SK-N-SH (cell line): ENCODE measurements around the gene GDPGP1. TPM values are rescaled to one million over a fixed set of nuclear protein-coding genes. Genes with fewer than 3 reads are reported as not detected.
A peak's percentile ranks its signal among the peaks of the same experiment; 100 is the strongest.

ENCODE experiments used
- CTCF ChIA-PET: fragments of 300-600, 350-600 bp; formaldehyde crosslinking; extraction: SDS; loops from one replicate; lab custom pipeline; 2021; lab: Yijun Ruan, JAX
- POLR2A ChIA-PET: fragments of 350-600 bp; sonication (Branson Sonifier 250); formaldehyde crosslinking; extraction: SDS; loops from one replicate; lab custom pipeline; 2020; ENCODE audit warnings: antibody characterized with exemption, inconsistent platforms; lab: Yijun Ruan, JAX
- DNase-seq: peaks from one replicate; pipeline ENCODE4 v3.0.0; 2012
- H2AFZ ChIP-seq: fragments of 200-600 bp; sonication (generic); 2 replicates; pipeline ENCODE4 v1.8.1; 2016; ENCODE audit warnings: antibody characterized with exemption, mild to moderate bottlenecking, low read depth
- H3F3A ChIP-seq: fragments of 200-600 bp; sonication (generic); replicated peaks from 2 replicates; pipeline ENCODE3; 2016; ENCODE audit warnings: antibody characterized with exemption, mild to moderate bottlenecking; ENCODE audit not compliant: insufficient read depth
- H3K27ac ChIP-seq, 2 experiments: fragments of 200-500 bp in 1 of 2; fragments of 200-600 bp in 1 of 2; sonication (Bioruptor generic) in 1 of 2; sonication (generic), shearing (Covaris generic) in 1 of 2; 2 replicates each; pipeline versions ENCODE4 v1.5.1 to v1.6.1; 2014 to 2016; ENCODE audit warnings: low read depth in 2 of 2, inconsistent platforms in 1 of 2, low read length in 1 of 2, mild to moderate bottlenecking in 1 of 2, mixed read lengths in 1 of 2
- H3K27me3 ChIP-seq: fragments of 200-600 bp; sonication (generic), shearing (Covaris generic); 2 replicates; pipeline ENCODE4 v1.6.1; 2016; ENCODE audit warnings: mixed run types; ENCODE audit not compliant: insufficient read depth
- H3K36me3 ChIP-seq, 2 experiments: fragments of 200-500 bp in 1 of 2; fragments of 200-600 bp in 1 of 2; sonication (Bioruptor generic) in 1 of 2; sonication (generic) in 1 of 2; replicated peaks in 1 of 2; 2 replicates each; pipeline versions ENCODE3 to v1.5.1; 2014 to 2016; ENCODE audit warnings: low read length in 1 of 2, mild to moderate bottlenecking in 1 of 2; ENCODE audit not compliant: insufficient read depth in 2 of 2, control insufficient read depth in 1 of 2
- H3K4me1 ChIP-seq, 2 experiments: fragments of 200-500 bp in 1 of 2; fragments of 200-600 bp in 1 of 2; sonication (Bioruptor generic) in 1 of 2; sonication (generic), shearing (Covaris generic) in 1 of 2; 2 replicates each; pipeline versions ENCODE4 v1.5.1 to v1.6.1; 2014 to 2016; ENCODE audit warnings: low read depth in 1 of 2, low read length in 1 of 2, mixed run types in 1 of 2; ENCODE audit not compliant: insufficient read depth in 2 of 2, control insufficient read depth in 1 of 2
- H3K4me2 ChIP-seq: fragments of 200-600 bp; sonication (generic), shearing (Covaris generic); 2 replicates; pipeline ENCODE4 v1.6.1; 2017; ENCODE audit warnings: mixed run types
- H3K4me3 ChIP-seq, 2 experiments: fragments of 200-500 bp in 1 of 2; fragments of 200-600 bp in 1 of 2; sonication (Bioruptor generic) in 1 of 2; sonication (generic), shearing (Covaris generic) in 1 of 2; 2 replicates each; pipeline versions ENCODE4 v1.5.1 to v1.8.1; 2014 to 2016; ENCODE audit warnings: low read depth in 2 of 2, inconsistent platforms in 1 of 2, low read length in 1 of 2, mild to moderate bottlenecking in 1 of 2, mixed read lengths in 1 of 2, moderate library complexity in 1 of 2
- H3K79me2 ChIP-seq: fragments of 200-600 bp; sonication (generic); 2 replicates; pipeline ENCODE4 v1.8.1; 2017; ENCODE audit warnings: mild to moderate bottlenecking; ENCODE audit not compliant: insufficient read depth
- H3K9ac ChIP-seq: fragments of 200-600 bp; sonication (generic); 2 replicates; pipeline ENCODE4 v1.6.1; 2017; ENCODE audit warnings: mixed run types
- H3K9me2 ChIP-seq: fragments of 200-600 bp; sonication (generic); 2 replicates; pipeline ENCODE4 v1.6.1; 2017; ENCODE audit warnings: mixed run types
- H3K9me3 ChIP-seq: fragments of 200-600 bp; sonication (generic); 2 replicates; pipeline ENCODE4 v1.6.1; 2017; ENCODE audit warnings: mixed run types, mild to moderate bottlenecking, moderate library complexity
- H4K20me1 ChIP-seq: fragments of 200-600 bp; sonication (generic); 2 replicates; pipeline ENCODE4 v1.6.1; 2017; ENCODE audit warnings: mild to moderate bottlenecking, mixed run types; ENCODE audit not compliant: insufficient read depth
- ELF1 ChIP-seq: IDR thresholded peaks from 2 replicates; pipeline ENCODE4 v1.4.0; 2012
- EZH2phosphoT487 ChIP-seq: fragments of 200-600 bp; sonication (generic); IDR thresholded peaks from 2 replicates; pipeline ENCODE4 v1.6.1; 2017; ENCODE audit warnings: low read depth, mixed run types, mild to moderate bottlenecking, antibody characterized with exemption, moderate library complexity, borderline replicate concordance
- FOSL2 ChIP-seq: IDR thresholded peaks from 2 replicates; pipeline ENCODE4 v1.4.0; 2012; ENCODE audit warnings: low read depth, mild to moderate bottlenecking, moderate library complexity, borderline replicate concordance
- GABPA ChIP-seq: IDR thresholded peaks from 2 replicates; pipeline ENCODE4 v1.4.0; 2012; ENCODE audit warnings: low read depth, mild to moderate bottlenecking
- GATA2 ChIP-seq: sonication (generic); formaldehyde crosslinking; IDR thresholded peaks from 2 replicates; pipeline ENCODE4 v1.5.0; 2020; ENCODE audit warnings: mild to moderate bottlenecking, missing genetic modification reagents
- MXI1 ChIP-seq: IDR thresholded peaks from 2 replicates; pipeline ENCODE4 v1.6.1; 2012; ENCODE audit warnings: mild to moderate bottlenecking, low read depth, low read length, improper control_type of control experiment
- NRF1 ChIP-seq: IDR thresholded peaks from 2 replicates; pipeline ENCODE4 v1.6.1; 2012; ENCODE audit warnings: low read depth, mild to moderate bottlenecking, low read length
- POLR2AphosphoS5 ChIP-seq: IDR thresholded peaks from 2 replicates; pipeline ENCODE4 v1.6.1; 2012; ENCODE audit warnings: low read depth, low read length
- RXRA ChIP-seq: IDR thresholded peaks from 2 replicates; pipeline ENCODE4 v1.4.0; 2012; ENCODE audit warnings: low read depth, mild to moderate bottlenecking, borderline replicate concordance
- YY1 ChIP-seq: IDR thresholded peaks from 2 replicates; pipeline ENCODE4 v1.4.0; 2012; ENCODE audit warnings: low read depth, mild to moderate bottlenecking
- WGBS: methylation state at CpG from one replicate; pipeline ENCODE4 v1.1.6; 2017; ENCODE audit warnings: low lambda C conversion rate; 5-methylcytosine and 5-hydroxymethylcytosine counted together
- polyA plus RNA-seq, 3 experiments: library from polyadenylated mRNA; depleted of rRNA; stranded (reverse); fragments of >200 nt; gene quantifications; 2 replicates each; pipeline ENCODE4 v1.2.3, GENCODE V29; 2012
- TF ChIP-seq, protein P1 (sequence below): IDR thresholded peaks from 2 replicates; pipeline ENCODE4 v1.4.0; 2012; ENCODE audit warnings: low read depth, borderline replicate concordance
- TF ChIP-seq, protein P2 (sequence below): IDR thresholded peaks from 2 replicates; pipeline ENCODE4 v1.6.1; 2012; ENCODE audit warnings: mild to moderate bottlenecking, low read depth, low read length, moderate library complexity
- TF ChIP-seq, protein P3 (sequence below): IDR thresholded peaks from 2 replicates; pipeline ENCODE4 v1.4.0; 2012; ENCODE audit warnings: low read depth, borderline replicate concordance

GDPGP1 gene, protein sequence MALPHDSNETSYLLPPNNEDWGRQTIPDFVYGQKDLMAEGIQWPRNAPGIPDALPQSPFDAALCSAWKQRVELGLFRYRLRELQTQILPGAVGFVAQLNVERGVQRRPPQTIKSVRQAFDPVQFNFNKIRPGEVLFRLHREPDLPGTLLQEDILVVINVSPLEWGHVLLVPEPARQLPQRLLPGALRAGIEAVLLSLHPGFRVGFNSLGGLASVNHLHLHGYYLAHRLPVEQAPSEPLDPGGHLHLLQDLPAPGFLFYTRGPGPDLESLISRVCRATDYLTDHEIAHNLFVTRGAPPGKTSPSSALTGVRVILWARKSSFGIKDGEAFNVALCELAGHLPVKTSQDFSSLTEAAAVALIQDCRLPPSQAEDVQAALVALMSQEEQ
- polyA plus RNA-seq (2012; rRNA removed), result 2.2 and 2.4 TPM in 2 replicates
- 0.93 and 2.1 TPM in 2 replicates for polyA plus RNA-seq (2012; cell fraction: cytosol; rRNA removed)
- polyA plus RNA-seq (2012; cell fraction: nucleus; rRNA removed), result 4.0 and 5.3 TPM in 2 replicates

GRCh38 chr15:90234096-90234988 lies at the start of gene GDPGP1:
GDPGP1 (plus strand) TSS chr15:90234209; CDS start chr15:90240909, 6,700 bp downstream.
- H3K9ac ChIP-seq, result peak within 1 kb of the TSS; percentile 89
- peak within 1 kb of the TSS; percentile 67 to 92 for H3K27ac ChIP-seq
- H3K9me3 ChIP-seq, result no peaks in the 10 kb centered on the region
- peak; percentile 76 for TF ChIP-seq NRF1
- TF ChIP-seq ELF1, result no peak
- TF ChIP-seq FOSL2, result peak; percentile 42; the same call in 1 of the 2 replicates
- peak; percentile 70 for TF ChIP-seq GATA2 (CRISPR knock-in tag)
- TF ChIP-seq MXI1, result peak; percentile 69
- TF ChIP-seq RXRA, result peak; percentile 86; the same call in 1 of the 2 replicates
- TF ChIP-seq POLR2AphosphoS5, result peak; percentile 61; the same call in 1 of the 2 replicates
- TF ChIP-seq GABPA, result no peak
- H3K79me2 ChIP-seq, result peaks cover 26% of the 10 kb centered on the region
- 14% methylated on average over 12 of the region's 49 CpGs for WGBS
- H3K4me1 ChIP-seq, result peaks cover 5 to 9% of the 10 kb centered on the region in 2 experiments; a peak in 2 of 4 replicates
- peak within 1 kb of the TSS; percentile 78 for H3K4me2 ChIP-seq
- peak within 1 kb of the TSS; percentile 74 for H2AFZ ChIP-seq
- H3K27me3 ChIP-seq, result no peaks in the 10 kb centered on the region
- H4K20me1 ChIP-seq, result no peaks in the 10 kb centered on the region
- H3F3A ChIP-seq, result no peaks in the 10 kb centered on the region
- CTCF ChIA-PET, result interaction anchor here (0.6 to 5.4 kb wide), 15 partner anchors 13 to 248 kb away, joined by 3 to 35 read pairs (median 5); partner anchors contain the start of gene TTLL13
- POLR2A ChIA-PET, result interaction anchor here (1.0 to 2.5 kb wide), 4 partner anchors 15 to 132 kb away, joined by 5 to 10 read pairs (median 6); partner anchors contain the start of genes IDH2 and TTLL13
- H3K9me2 ChIP-seq, result no peaks in the 10 kb centered on the region
- H3K36me3 ChIP-seq, result peaks cover 6 to 26% of the 10 kb centered on the region in 2 experiments
- peak within 1 kb of the TSS; percentile 71 to 78 for H3K4me3 ChIP-seq
- DNase-seq, result peak; percentile 100

DNA sequence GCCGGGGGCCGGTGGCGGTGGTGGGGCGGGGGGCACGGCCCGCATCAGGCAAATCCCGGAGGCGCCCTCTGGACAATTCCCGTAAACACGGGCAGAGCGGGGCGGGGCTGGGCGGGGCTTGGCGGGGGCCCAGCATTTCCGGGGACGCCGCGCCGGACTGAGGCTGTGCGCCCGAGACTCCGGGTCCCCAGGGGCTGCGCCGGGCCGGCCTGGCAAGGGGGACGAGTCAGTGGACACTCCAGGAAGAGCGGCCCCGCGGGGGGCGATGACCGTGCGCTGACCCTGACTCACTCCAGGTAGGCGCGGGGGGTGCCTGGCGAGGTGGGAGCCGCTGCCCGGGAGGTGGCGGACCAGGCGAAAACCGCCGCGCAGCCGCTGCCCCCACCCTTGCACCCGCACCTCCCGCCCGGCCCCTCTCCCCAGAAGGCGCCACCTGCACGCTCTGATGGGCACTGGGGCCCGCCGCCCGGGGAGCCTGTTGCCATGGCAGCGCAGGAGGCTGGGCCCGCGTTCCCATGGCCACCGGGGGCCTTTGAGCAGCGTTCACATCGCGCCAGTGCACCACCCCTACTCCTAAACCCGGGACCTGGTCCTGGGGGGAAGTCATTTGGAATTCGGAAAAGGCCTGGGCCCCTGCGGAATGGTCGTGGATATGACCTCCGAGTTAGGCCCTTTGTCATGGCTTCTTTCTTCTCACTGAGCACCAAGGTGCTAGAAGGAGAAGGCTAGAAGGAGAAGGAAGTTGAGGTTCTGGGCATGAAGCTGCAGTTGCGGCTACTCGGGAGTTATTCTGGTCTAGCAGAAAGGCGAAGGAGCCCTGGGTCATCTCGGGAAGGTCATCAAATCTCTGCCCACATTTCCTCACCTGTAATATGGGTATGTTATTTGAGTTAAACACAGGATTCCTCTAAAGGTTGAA lies 49.0 kb upstream of the GDPGP1 start:
- WGBS, result 11% methylated on average over 26 of the region's 67 CpGs
- Histone ChIP-seq H3K36me3 (no peaks in the 10 kb centered on the region), H3K9me2 (no peaks in the 10 kb centered on the region), H3K27ac (peak overlapping the region; percentile 21 to 85; a peak in 3 of 4 replicates), H3K27me3 (no peaks in the 10 kb centered on the region), H2AFZ (peak overlapping the region; percentile 95; the same call in 1 of the 2 replicates), H3K9me3 (no peaks in the 10 kb centered on the region), H3K4me3 (peak overlapping the region; percentile 61 to 77), H3K4me2 (peak overlapping the region; percentile 95), H3F3A (peaks cover 28% of the 10 kb centered on the region), H4K20me1 (no peaks in the 10 kb centered on the region), H3K4me1 (peaks cover 0 to 20% of the 10 kb centered on the region in 2 experiments; a peak in 1 of 4 replicates), H3K9ac (peak overlapping the region; percentile 71), H3K79me2 (peaks cover 8% of the 10 kb centered on the region)
- DNase-seq, result peak; percentile 93
- ChIA-PET POLR2A (interaction anchor here (0.6 to 1.6 kb wide), 2 partner anchors 16 to 744 kb away, joined by 3 to 5 read pairs; partner anchors contain the start of gene SEMA4B), CTCF (interaction anchor here (1.6 kb wide), 1 partner anchor 36 kb away, joined by 4 read pairs; no protein-coding TSS in a partner anchor)
- TF ChIP-seq NRF1, result no peak
- TF ChIP-seq EZH2phosphoT487, result no peak
- TF ChIP-seq, protein P1, sequence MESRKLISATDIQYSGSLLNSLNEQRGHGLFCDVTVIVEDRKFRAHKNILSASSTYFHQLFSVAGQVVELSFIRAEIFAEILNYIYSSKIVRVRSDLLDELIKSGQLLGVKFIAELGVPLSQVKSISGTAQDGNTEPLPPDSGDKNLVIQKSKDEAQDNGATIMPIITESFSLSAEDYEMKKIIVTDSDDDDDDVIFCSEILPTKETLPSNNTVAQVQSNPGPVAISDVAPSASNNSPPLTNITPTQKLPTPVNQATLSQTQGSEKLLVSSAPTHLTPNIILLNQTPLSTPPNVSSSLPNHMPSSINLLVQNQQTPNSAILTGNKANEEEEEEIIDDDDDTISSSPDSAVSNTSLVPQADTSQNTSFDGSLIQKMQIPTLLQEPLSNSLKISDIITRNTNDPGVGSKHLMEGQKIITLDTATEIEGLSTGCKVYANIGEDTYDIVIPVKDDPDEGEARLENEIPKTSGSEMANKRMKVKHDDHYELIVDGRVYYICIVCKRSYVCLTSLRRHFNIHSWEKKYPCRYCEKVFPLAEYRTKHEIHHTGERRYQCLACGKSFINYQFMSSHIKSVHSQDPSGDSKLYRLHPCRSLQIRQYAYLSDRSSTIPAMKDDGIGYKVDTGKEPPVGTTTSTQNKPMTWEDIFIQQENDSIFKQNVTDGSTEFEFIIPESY, result no peak
- TF ChIP-seq YY1, result 0 out of 2 replicates have a peak, but pooled peaks have one; percentile 53
- TF ChIP-seq GATA2 (CRISPR knock-in tag), result 0 out of 2 replicates have a peak, but pooled peaks have one; percentile 7
- TF ChIP-seq, protein P2, sequence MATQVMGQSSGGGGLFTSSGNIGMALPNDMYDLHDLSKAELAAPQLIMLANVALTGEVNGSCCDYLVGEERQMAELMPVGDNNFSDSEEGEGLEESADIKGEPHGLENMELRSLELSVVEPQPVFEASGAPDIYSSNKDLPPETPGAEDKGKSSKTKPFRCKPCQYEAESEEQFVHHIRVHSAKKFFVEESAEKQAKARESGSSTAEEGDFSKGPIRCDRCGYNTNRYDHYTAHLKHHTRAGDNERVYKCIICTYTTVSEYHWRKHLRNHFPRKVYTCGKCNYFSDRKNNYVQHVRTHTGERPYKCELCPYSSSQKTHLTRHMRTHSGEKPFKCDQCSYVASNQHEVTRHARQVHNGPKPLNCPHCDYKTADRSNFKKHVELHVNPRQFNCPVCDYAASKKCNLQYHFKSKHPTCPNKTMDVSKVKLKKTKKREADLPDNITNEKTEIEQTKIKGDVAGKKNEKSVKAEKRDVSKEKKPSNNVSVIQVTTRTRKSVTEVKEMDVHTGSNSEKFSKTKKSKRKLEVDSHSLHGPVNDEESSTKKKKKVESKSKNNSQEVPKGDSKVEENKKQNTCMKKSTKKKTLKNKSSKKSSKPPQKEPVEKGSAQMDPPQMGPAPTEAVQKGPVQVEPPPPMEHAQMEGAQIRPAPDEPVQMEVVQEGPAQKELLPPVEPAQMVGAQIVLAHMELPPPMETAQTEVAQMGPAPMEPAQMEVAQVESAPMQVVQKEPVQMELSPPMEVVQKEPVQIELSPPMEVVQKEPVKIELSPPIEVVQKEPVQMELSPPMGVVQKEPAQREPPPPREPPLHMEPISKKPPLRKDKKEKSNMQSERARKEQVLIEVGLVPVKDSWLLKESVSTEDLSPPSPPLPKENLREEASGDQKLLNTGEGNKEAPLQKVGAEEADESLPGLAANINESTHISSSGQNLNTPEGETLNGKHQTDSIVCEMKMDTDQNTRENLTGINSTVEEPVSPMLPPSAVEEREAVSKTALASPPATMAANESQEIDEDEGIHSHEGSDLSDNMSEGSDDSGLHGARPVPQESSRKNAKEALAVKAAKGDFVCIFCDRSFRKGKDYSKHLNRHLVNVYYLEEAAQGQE, result no peak
- TF ChIP-seq, protein P3, sequence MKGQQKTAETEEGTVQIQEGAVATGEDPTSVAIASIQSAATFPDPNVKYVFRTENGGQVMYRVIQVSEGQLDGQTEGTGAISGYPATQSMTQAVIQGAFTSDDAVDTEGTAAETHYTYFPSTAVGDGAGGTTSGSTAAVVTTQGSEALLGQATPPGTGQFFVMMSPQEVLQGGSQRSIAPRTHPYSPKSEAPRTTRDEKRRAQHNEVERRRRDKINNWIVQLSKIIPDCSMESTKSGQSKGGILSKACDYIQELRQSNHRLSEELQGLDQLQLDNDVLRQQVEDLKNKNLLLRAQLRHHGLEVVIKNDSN, result no peak
